K562 (cell line): Measurements from ENCODE around the gene IGF2BP1. TPM values are rescaled to one million over a fixed set of nuclear protein-coding genes. Genes with fewer than 3 reads are reported as not detected.

Source experiments
- CBFB ChIP-seq: sonication (generic); formaldehyde crosslinking; IDR thresholded peaks from 2 replicates; pipeline ENCODE4 v1.4.0; 2020; ENCODE audit warnings: mild to moderate bottlenecking, missing genetic modification reagents
- CHD2 ChIP-seq: IDR thresholded peaks from 2 replicates; pipeline ENCODE4 v1.6.1; 2011; ENCODE audit warnings: low read depth, low read length
- CTBP1 ChIP-seq: fragments of 450-650 bp; IDR thresholded peaks from 2 replicates; pipeline ENCODE4 v1.6.1; 2016; ENCODE audit warnings: borderline replicate concordance
- ETV1 ChIP-seq: fragments of 450-650 bp; conservative IDR thresholded peaks from 2 replicates; pipeline ENCODE4 v1.6.1; 2016; ENCODE audit warnings: missing genetic modification characterization, control low read depth, low read depth, missing compliant biosample characterization
- ETV5 ChIP-seq: sonication (generic); formaldehyde crosslinking; IDR thresholded peaks from 2 replicates; pipeline ENCODE4 v1.4.0; 2020; ENCODE audit warnings: low read depth, mild to moderate bottlenecking, missing genetic modification reagents
- KDM1A ChIP-seq, 2 experiments: fragments of 450-650 bp; IDR thresholded peaks; 2 replicates each; pipeline ENCODE4 v1.6.1; 2016; ENCODE audit warnings: mild to moderate bottlenecking in 2 of 2
- KLF16 ChIP-seq: IDR thresholded peaks from 2 replicates; pipeline ENCODE4 v1.6.1; 2016; ENCODE audit warnings: antibody characterized with exemption
- MEF2A ChIP-seq: IDR thresholded peaks from 2 replicates; pipeline ENCODE4 v1.6.1; 2011; ENCODE audit warnings: low read depth, mild to moderate bottlenecking, low read length, moderate library complexity; ENCODE audit not compliant: control insufficient read depth
- MYNN ChIP-seq, 2 experiments: sonication (generic); formaldehyde crosslinking in 1 of 2; IDR thresholded peaks; 2 replicates each; pipeline versions ENCODE4 v1.5.0 to v1.6.1; 2016 to 2020; ENCODE audit warnings: antibody characterized with exemption in 1 of 2, missing genetic modification reagents in 1 of 2
- SMC3 ChIP-seq: conservative IDR thresholded peaks from 2 replicates; pipeline ENCODE4 v1.6.1; 2011; ENCODE audit warnings: low read depth, low read length, improper control_type of control experiment; ENCODE audit not compliant: insufficient read depth
- SOX6 ChIP-seq: fragments of 450-650 bp; IDR thresholded peaks from 2 replicates; pipeline ENCODE4 v1.6.1; 2014; ENCODE audit warnings: mild to moderate bottlenecking
- SP1 ChIP-seq: sonication (generic); formaldehyde crosslinking; IDR thresholded peaks from 2 replicates; pipeline ENCODE4 v1.8.1; 2022; ENCODE audit warnings: mild to moderate bottlenecking, missing genetic modification reagents
- SPI1 ChIP-seq: IDR thresholded peaks from 2 replicates; pipeline ENCODE4 v1.6.1; 2011; ENCODE audit warnings: low read depth, low read length, control low read depth, borderline replicate concordance
- XRCC5 ChIP-seq: fragments of 200-400 bp; formaldehyde crosslinking; IDR thresholded peaks from 2 replicates; pipeline ENCODE4 v1.6.1; 2017; ENCODE audit warnings: low read depth, mild to moderate bottlenecking, low read length
- YY1 ChIP-seq, 3 experiments: IDR thresholded peaks; 2 replicates each; pipeline ENCODE4 v1.6.1; 2011; ENCODE audit warnings: low read length in 2 of 3, mild to moderate bottlenecking in 2 of 3, moderate library complexity in 2 of 3, borderline replicate concordance in 1 of 3, control low read depth in 1 of 3, low read depth in 1 of 3; ENCODE audit not compliant: insufficient read depth in 3 of 3, insufficient replicate concordance in 2 of 3, control insufficient read depth in 1 of 3, insufficient read length in 1 of 3; ENCODE audit errors: extremely low read depth in 1 of 3
- ZNF384 ChIP-seq: IDR thresholded peaks from 2 replicates; pipeline ENCODE4 v1.6.1; 2012; ENCODE audit warnings: low read depth, low read length, improper control_type of control experiment
- ZNF766 ChIP-seq: fragments of 200-800 bp; sonication (Bioruptor generic); conservative IDR thresholded peaks from 2 replicates; pipeline ENCODE4 v1.6.1; 2016; ENCODE audit warnings: missing genetic modification characterization, missing compliant biosample characterization
- polyA plus RNA-seq, 8 experiments: library from polyadenylated mRNA; depleted of rRNA in 4 of 8; stranded (reverse) in 5 of 8; unstranded in 3 of 8; fragments of >200 nt; fragmentation: Nextera tagmentation in 2 of 8; fragmentation: Illumina TruSeq in 1 of 8; extraction: Ambion mirVana in 2 of 8; extraction: Trizol in 1 of 8; gene quantifications; 2 replicates each; pipeline versions ENCODE4 v1.2.1 to v1.2.3, GENCODE V29; 2011 to 2014; ENCODE audit warnings: inconsistent platforms in 1 of 8, missing spikeins in 1 of 8
- total RNA-seq, 7 experiments: library from RNA; depleted of rRNA in 6 of 7; stranded (reverse); fragments of >200 nt in 6 of 7; fragmentation: Illumina TruSeq in 2 of 7; extraction: Trizol in 2 of 7; gene quantifications; 2 replicates each; pipeline versions ENCODE4 v1.2.1 to v1.2.3, GENCODE V29; 2011 to 2021; ENCODE audit warnings: low replicate concordance in 1 of 7
- TF ChIP-seq, protein P1 (sequence below): sonication (generic); formaldehyde crosslinking; IDR thresholded peaks from 2 replicates; pipeline ENCODE4 v1.8.0; 2022; ENCODE audit warnings: missing genetic modification reagents, mild to moderate bottlenecking, moderate library complexity, borderline replicate concordance
- TF ChIP-seq, protein P2 (sequence below): fragments of 450-650 bp; formaldehyde crosslinking; IDR thresholded peaks from 2 replicates; pipeline ENCODE4 v1.4.0; 2020; ENCODE audit warnings: mild to moderate bottlenecking, moderate library complexity
- TF ChIP-seq, protein P3 (sequence below): fragments of 450-650 bp; formaldehyde crosslinking; IDR thresholded peaks from 2 replicates; pipeline ENCODE4 v1.4.0; 2022; ENCODE audit warnings: missing genetic modification characterization
- TF ChIP-seq, protein P4 (sequence below), 2 experiments: fragments of 450-650 bp; conservative IDR thresholded peaks; 2 replicates each; pipeline ENCODE4 v1.6.1; 2017; ENCODE audit warnings: mild to moderate bottlenecking in 2 of 2, moderate library complexity in 2 of 2

IGF2BP1 gene
- total and polyA plus RNA-seq, 9 of the 15 experiments (the other 6 are each of a cell fraction or from before 2014, with no cell fraction given), result 13.0 to 318 (median 53.6) TPM

DNA sequence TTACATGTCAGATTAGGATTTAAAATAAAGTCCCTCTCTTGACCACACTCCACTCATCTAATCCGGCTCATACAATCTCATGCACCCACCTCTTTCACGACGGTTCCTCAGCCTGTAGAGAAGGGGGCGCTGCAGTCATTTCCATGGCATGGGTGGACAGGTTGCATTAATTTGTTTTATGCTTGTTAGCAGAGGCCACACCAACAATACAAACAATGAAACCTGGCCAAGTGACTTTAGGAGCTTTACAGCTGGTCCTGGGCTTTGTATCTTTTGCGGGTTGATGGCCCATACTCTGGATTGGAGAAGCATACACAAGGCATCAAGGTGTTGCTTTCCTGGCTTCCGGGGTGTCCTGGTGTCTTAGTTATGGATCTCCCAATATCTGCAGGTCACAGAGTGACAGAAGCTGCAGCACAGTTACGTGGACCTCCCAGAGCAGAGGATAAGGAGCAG, 42.9 kb upstream of the IGF2BP1 start (continued):
- TF ChIP-seq, protein P1, sequence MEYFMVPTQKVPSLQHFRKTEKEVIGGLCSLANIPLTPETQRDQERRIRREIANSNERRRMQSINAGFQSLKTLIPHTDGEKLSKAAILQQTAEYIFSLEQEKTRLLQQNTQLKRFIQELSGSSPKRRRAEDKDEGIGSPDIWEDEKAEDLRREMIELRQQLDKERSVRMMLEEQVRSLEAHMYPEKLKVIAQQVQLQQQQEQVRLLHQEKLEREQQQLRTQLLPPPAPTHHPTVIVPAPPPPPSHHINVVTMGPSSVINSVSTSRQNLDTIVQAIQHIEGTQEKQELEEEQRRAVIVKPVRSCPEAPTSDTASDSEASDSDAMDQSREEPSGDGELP (CRISPR knock-in tag), result 0 out of 2 replicates have a peak, but pooled peaks have one; percentile 22
- TF ChIP-seq KLF16 (peak; percentile 62), KDM1A (IDR thresholded peaks at IDR 0.05) (peak; percentile 41 to 50; a peak in 3 of 4 replicates), SP1 (CRISPR knock-in tag) (no peak), ZNF766 (CRISPR knock-in tag) (no peak), YY1 (IDR thresholded peaks at IDR 0.05; ENCODE audit: borderline replicate concordance in 1 of 3, control insufficient read depth in 1 of 3, extremely low read depth in 1 of 3, insufficient read depth in 3 of 3, insufficient read length in 1 of 3, insufficient replicate concordance in 2 of 3, low read depth in 1 of 3, low read length in 2 of 3) (peak in 1 of 3 experiments; percentile 19), XRCC5 (peak; percentile 57; the same call in 1 of the 2 replicates), SPI1 (peak; percentile 14; the same call in 1 of the 2 replicates), MEF2A (no peak), CHD2 (no peak), ETV5 (peak; percentile 9; the same call in 1 of the 2 replicates), MYNN (IDR thresholded peaks at IDR 0.05) (0 out of 2 replicates have a peak, but pooled peaks have one; percentile 42), MYNN (CRISPR knock-in tag; IDR thresholded peaks at IDR 0.05) (no peak), ZNF384 (peak; percentile 43; the same call in 1 of the 2 replicates), SMC3 (peak; percentile 73; the same call in 1 of the 2 replicates), ETV1 (0 out of 2 replicates have a peak, but pooled peaks have one; percentile 19), SOX6 (peak; percentile 54), CBFB (no peak), CTBP1 (peak; percentile 57; the same call in 1 of the 2 replicates)
- TF ChIP-seq, protein P2, sequence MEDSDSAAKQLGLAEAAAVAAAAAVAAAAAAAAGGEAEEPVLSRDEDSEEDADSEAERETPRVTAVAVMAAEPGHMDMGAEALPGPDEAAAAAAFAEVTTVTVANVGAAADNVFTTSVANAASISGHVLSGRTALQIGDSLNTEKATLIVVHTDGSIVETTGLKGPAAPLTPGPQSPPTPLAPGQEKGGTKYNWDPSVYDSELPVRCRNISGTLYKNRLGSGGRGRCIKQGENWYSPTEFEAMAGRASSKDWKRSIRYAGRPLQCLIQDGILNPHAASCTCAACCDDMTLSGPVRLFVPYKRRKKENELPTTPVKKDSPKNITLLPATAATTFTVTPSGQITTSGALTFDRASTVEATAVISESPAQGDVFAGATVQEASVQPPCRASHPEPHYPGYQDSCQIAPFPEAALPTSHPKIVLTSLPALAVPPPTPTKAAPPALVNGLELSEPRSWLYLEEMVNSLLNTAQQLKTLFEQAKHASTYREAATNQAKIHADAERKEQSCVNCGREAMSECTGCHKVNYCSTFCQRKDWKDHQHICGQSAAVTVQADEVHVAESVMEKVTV (CRISPR knock-in tag), result peak; percentile 93
- TF ChIP-seq, protein P3, sequence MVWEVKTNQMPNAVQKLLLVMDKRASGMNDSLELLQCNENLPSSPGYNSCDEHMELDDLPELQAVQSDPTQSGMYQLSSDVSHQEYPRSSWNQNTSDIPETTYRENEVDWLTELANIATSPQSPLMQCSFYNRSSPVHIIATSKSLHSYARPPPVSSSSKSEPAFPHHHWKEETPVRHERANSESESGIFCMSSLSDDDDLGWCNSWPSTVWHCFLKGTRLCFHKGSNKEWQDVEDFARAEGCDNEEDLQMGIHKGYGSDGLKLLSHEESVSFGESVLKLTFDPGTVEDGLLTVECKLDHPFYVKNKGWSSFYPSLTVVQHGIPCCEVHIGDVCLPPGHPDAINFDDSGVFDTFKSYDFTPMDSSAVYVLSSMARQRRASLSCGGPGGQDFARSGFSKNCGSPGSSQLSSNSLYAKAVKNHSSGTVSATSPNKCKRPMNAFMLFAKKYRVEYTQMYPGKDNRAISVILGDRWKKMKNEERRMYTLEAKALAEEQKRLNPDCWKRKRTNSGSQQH (CRISPR knock-in tag), result no peak
- TF ChIP-seq, protein P4, sequence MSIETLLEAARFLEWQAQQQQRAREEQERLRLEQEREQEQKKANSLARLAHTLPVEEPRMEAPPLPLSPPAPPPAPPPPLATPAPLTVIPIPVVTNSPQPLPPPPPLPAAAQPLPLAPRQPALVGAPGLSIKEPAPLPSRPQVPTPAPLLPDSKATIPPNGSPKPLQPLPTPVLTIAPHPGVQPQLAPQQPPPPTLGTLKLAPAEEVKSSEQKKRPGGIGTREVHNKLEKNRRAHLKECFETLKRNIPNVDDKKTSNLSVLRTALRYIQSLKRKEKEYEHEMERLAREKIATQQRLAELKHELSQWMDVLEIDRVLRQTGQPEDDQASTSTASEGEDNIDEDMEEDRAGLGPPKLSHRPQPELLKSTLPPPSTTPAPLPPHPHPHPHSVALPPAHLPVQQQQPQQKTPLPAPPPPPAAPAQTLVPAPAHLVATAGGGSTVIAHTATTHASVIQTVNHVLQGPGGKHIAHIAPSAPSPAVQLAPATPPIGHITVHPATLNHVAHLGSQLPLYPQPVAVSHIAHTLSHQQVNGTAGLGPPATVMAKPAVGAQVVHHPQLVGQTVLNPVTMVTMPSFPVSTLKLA (conservative IDR thresholded peaks at IDR 0.05), result peak in 1 of 2 experiments; percentile 30; a peak in 1 of 4 replicates
